ENCODE measurements around the gene ANKRD12. TPM values are rescaled to one million over a fixed set of nuclear protein-coding genes. Genes with fewer than 3 reads are reported as not detected.

Gene ANKRD12
- total and polyA plus RNA-seq, 10 of the 15 experiments (the other 5 are each of a cell fraction or from before 2014, with no cell fraction given): 5.9 to 45.7 (median 20.2) TPM

DNA sequence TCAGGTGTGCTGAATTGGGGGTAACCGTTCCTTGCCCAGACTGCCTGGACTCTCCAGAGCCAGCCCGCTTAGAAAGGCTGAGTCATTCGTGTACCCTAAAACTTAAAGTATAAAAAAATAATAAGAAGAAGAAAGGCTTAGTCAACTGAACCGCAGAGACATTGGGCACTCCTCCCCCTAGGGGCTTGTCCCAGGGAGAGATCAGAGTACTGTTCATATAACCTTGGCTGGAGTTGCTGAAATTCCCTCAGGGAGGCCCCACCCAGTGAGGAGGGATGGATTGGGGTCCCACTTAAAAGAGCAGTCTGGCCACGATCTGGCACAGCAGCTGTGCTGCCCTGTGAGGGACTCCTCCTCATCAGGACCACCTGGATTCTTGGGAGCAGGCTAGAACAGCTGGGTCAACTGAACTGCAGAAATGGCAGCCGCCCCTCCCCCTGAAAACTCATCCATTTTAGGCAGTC lies 37.2 kb downstream of the ANKRD12 start:
- no peak for FAIRE-seq
- Histone ChIP-seq H3K36me3 (ENCODE audit: control insufficient read depth in 2 of 2, insufficient read depth in 2 of 2, low read length in 1 of 2) (peaks cover 0 to 4% of the 10 kb centered on the region in 2 experiments; a peak in 1 of 4 replicates), H3K9ac (ENCODE audit: control insufficient read depth, insufficient read depth, low read length) (no peak overlapping the region), H3K4me2 (ENCODE audit: control insufficient read depth, insufficient read depth) (no peak overlapping the region), H3K9me3 (replicated peaks; ENCODE audit: control insufficient read depth, insufficient read depth, low read length) (peaks cover 5% of the 10 kb centered on the region; the same call in 1 of the 3 replicates), H2AFZ (ENCODE audit: control insufficient read depth, low read depth, low read length) (no peak overlapping the region), H3K4me3 (no peak overlapping the region), H3K27me3 (replicated peaks in 1 of 2; ENCODE audit: control insufficient read depth in 2 of 2, insufficient read depth in 2 of 2, low read length in 1 of 2) (no peaks in the 10 kb centered on the region), H3K27ac (ENCODE audit: control insufficient read depth, insufficient read depth) (peak overlapping the region; percentile 31), H3K4me1 (ENCODE audit: control insufficient read depth, insufficient read depth, low read length) (peaks cover 10% of the 10 kb centered on the region), H3K79me2 (ENCODE audit: control insufficient read depth, insufficient read depth, low read length) (peaks cover 50% of the 10 kb centered on the region), H4K20me1 (ENCODE audit: control insufficient read depth, insufficient read depth) (no peaks in the 10 kb centered on the region)
- intact Hi-C loops (cut with micrococcal nuclease; ENCODE audit: unreplicated experiment) (no loop called here), in situ Hi-C loops (cut with MboI) (no loop called here)
- 32% methylated on average over 6 of the region's 6 CpGs for WGBS (ENCODE audit: insufficient coverage, insufficient replicate concordance, low lambda C conversion rate, missing lambda C conversion rate)
- ChIA-PET SMC1A (ENCODE audit: uncharacterized antibody, unreplicated experiment) (no interaction called here), CTCF (no interaction called here), RAD21 (ENCODE audit: unreplicated experiment) (no interaction called here), POLR2A (no interaction called here)
- BruUV-seq (replicated peaks): no TSS peak
- no peak for TF ChIP-seq TBL1XR1 (IDR thresholded peaks at IDR 0.05; ENCODE audit: low read depth, low read length)
- TF ChIP-seq EED (IDR thresholded peaks at IDR 0.05; ENCODE audit: low read depth): 0 out of 2 replicates have a peak, but pooled peaks have one; percentile 10
- TF ChIP-seq RUNX3 (IDR thresholded peaks at IDR 0.05; ENCODE audit: low read length): peak; percentile 35; the same call in 1 of the 2 replicates
- TF ChIP-seq SP1 (IDR thresholded peaks at IDR 0.05; ENCODE audit: low read depth, low read length): no peak
- no peak for DNase-seq (ENCODE audit: low read depth, low spot score)
- ATAC-seq: peak; percentile 79

DNA sequence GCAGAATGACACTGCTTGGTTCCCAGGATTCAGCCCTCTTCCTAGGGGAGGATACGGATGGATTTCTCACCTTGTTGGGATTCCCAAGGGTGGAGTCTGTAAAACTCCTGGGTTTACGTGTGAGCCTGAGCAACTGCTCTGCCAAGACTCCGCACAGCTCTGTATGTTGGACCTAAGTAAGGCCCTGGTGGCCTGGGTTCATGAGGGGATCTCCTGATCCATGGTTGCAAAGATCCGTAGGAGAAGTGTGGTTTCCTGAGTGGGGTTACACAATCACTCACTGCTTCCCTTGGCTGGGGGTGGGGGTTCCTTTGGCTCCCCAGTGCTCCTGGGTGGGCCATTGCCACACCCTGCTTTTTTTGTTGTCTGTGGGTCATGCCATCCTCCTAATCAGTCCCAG lies 37.7 kb downstream of the ANKRD12 start:
- RAD21 ChIA-PET (ENCODE audit: unreplicated experiment): no interaction called here
- Histone ChIP-seq H3K4me3 (no peak overlapping the region), H3K4me2 (ENCODE audit: control insufficient read depth, insufficient read depth) (no peak overlapping the region), H3K79me2 (ENCODE audit: control insufficient read depth, insufficient read depth, low read length) (peaks cover 54% of the 10 kb centered on the region), H3K27me3 (replicated peaks in 1 of 2; ENCODE audit: control insufficient read depth in 2 of 2, insufficient read depth in 2 of 2, low read length in 1 of 2) (no peaks in the 10 kb centered on the region), H3K27ac (ENCODE audit: control insufficient read depth, insufficient read depth) (peak overlapping the region; percentile 31), H4K20me1 (ENCODE audit: control insufficient read depth, insufficient read depth) (no peaks in the 10 kb centered on the region), H3K9ac (ENCODE audit: control insufficient read depth, insufficient read depth, low read length) (no peak overlapping the region), H3K36me3 (ENCODE audit: control insufficient read depth in 2 of 2, insufficient read depth in 2 of 2, low read length in 1 of 2) (peaks cover 0 to 4% of the 10 kb centered on the region in 2 experiments; a peak in 1 of 4 replicates), H2AFZ (ENCODE audit: control insufficient read depth, low read depth, low read length) (no peak overlapping the region), H3K9me3 (replicated peaks; ENCODE audit: control insufficient read depth, insufficient read depth, low read length) (peaks cover 5% of the 10 kb centered on the region; the same call in 1 of the 3 replicates), H3K4me1 (ENCODE audit: control insufficient read depth, insufficient read depth, low read length) (peaks cover 10% of the 10 kb centered on the region)
- CTCF ChIA-PET: no interaction called here
- FAIRE-seq: no peak
- POLR2A ChIA-PET: no interaction called here
- no peak for ATAC-seq
- intact Hi-C loops (cut with micrococcal nuclease; ENCODE audit: unreplicated experiment): no loop called here
- SMC1A ChIA-PET (ENCODE audit: uncharacterized antibody, unreplicated experiment): no interaction called here
- whole genome bisulfite sequencing (ENCODE audit: insufficient coverage, insufficient replicate concordance, low lambda C conversion rate, missing lambda C conversion rate): 75% methylated on average over 4 of the region's 4 CpGs
- no peak for DNase-seq (ENCODE audit: low read depth, low spot score)
- no TSS peak for BruUV-seq (replicated peaks)
- in situ Hi-C loops (cut with MboI): no loop called here
- TF ChIP-seq SMAD5 (IDR thresholded peaks at IDR 0.05; ENCODE audit: low read depth) (no peak), NFYB (IDR thresholded peaks at IDR 0.05; ENCODE audit: insufficient read depth, low read depth, low read length) (no peak), CREB1 (IDR thresholded peaks at IDR 0.05; ENCODE audit: low read depth) (no peak), ZNF384 (IDR thresholded peaks at IDR 0.05; ENCODE audit: borderline replicate concordance, low read depth, low read length) (no peak), BACH1 (IDR thresholded peaks at IDR 0.05; ENCODE audit: borderline replicate concordance) (no peak), ZNF274 (IDR thresholded peaks at IDR 0.05; ENCODE audit: insufficient read depth, insufficient read length) (no peak), SP1 (IDR thresholded peaks at IDR 0.05; ENCODE audit: low read depth, low read length) (no peak)
- TF ChIP-seq, protein P1, sequence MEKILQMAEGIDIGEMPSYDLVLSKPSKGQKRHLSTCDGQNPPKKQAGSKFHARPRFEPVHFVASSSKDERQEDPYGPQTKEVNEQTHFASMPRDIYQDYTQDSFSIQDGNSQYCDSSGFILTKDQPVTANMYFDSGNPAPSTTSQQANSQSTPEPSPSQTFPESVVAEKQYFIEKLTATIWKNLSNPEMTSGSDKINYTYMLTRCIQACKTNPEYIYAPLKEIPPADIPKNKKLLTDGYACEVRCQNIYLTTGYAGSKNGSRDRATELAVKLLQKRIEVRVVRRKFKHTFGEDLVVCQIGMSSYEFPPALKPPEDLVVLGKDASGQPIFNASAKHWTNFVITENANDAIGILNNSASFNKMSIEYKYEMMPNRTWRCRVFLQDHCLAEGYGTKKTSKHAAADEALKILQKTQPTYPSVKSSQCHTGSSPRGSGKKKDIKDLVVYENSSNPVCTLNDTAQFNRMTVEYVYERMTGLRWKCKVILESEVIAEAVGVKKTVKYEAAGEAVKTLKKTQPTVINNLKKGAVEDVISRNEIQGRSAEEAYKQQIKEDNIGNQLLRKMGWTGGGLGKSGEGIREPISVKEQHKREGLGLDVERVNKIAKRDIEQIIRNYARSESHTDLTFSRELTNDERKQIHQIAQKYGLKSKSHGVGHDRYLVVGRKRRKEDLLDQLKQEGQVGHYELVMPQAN (conservative IDR thresholded peaks at IDR 0.05): no peak
- TF ChIP-seq, protein P2, sequence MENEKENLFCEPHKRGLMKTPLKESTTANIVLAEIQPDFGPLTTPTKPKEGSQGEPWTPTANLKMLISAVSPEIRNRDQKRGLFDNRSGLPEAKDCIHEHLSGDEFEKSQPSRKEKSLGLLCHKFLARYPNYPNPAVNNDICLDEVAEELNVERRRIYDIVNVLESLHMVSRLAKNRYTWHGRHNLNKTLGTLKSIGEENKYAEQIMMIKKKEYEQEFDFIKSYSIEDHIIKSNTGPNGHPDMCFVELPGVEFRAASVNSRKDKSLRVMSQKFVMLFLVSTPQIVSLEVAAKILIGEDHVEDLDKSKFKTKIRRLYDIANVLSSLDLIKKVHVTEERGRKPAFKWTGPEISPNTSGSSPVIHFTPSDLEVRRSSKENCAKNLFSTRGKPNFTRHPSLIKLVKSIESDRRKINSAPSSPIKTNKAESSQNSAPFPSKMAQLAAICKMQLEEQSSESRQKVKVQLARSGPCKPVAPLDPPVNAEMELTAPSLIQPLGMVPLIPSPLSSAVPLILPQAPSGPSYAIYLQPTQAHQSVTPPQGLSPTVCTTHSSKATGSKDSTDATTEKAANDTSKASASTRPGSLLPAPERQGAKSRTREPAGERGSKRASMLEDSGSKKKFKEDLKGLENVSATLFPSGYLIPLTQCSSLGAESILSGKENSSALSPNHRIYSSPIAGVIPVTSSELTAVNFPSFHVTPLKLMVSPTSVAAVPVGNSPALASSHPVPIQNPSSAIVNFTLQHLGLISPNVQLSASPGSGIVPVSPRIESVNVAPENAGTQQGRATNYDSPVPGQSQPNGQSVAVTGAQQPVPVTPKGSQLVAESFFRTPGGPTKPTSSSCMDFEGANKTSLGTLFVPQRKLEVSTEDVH (IDR thresholded peaks at IDR 0.05; ENCODE audit: low read depth, partially characterized antibody): no peak

All from GM12878 (cell line).